ENCODE measurements around the gene PPM1A.
A peak's percentile ranks its signal among the peaks of the same experiment; 100 is the strongest.

PPM1A gene

GRCh38 chr14:60257865-60258264 lies 8.8 kb downstream of the PPM1A start:
- no peak overlapping the region for H3K4me3 ChIP-seq (ENCODE audit: low read length)
- no peak for TF ChIP-seq CTCF (IDR thresholded peaks at IDR 0.05; ENCODE audit: insufficient read depth, low read depth, low read length, missing control alignments)
- DNase-seq (ENCODE audit: low read depth): no peak

- H3K4me3 ChIP-seq (ENCODE audit: low read length): no peak overlapping the region
- DNase-seq (ENCODE audit: low read depth): no peak
- no peak for TF ChIP-seq CTCF (IDR thresholded peaks at IDR 0.05; ENCODE audit: insufficient read depth, low read depth, low read length, missing control alignments)
Observed at GRCh38 chr14:60265163-60265562, 16.1 kb downstream of the PPM1A start.

- peak; percentile 75 for TF ChIP-seq CTCF (IDR thresholded peaks at IDR 0.05; ENCODE audit: insufficient read depth, low read depth, low read length, missing control alignments)
- DNase-seq (ENCODE audit: low read depth): peak; percentile 47
- no peak overlapping the region for H3K4me3 ChIP-seq (ENCODE audit: low read length)
Observed at GRCh38 chr14:60266021-60266937, 17.3 kb downstream of the PPM1A start.

- no peak for DNase-seq (ENCODE audit: low read depth)
- no peak overlapping the region for H3K4me3 ChIP-seq (ENCODE audit: low read length)
- TF ChIP-seq CTCF (IDR thresholded peaks at IDR 0.05; ENCODE audit: insufficient read depth, low read depth, low read length, missing control alignments): no peak
Observed at GRCh38 chr14:60272177-60272576, 23.2 kb downstream of the PPM1A start.

- no peak overlapping the region for H3K4me3 ChIP-seq (ENCODE audit: low read length)
- TF ChIP-seq CTCF (IDR thresholded peaks at IDR 0.05; ENCODE audit: insufficient read depth, low read depth, low read length, missing control alignments): no peak
- no peak for DNase-seq (ENCODE audit: low read depth)
Observed at GRCh38 chr14:60273956-60274355, 24.9 kb downstream of the PPM1A start.

- DNase-seq (ENCODE audit: low read depth): no peak
- H3K4me3 ChIP-seq (ENCODE audit: low read length): no peak overlapping the region
- no peak for TF ChIP-seq CTCF (IDR thresholded peaks at IDR 0.05; ENCODE audit: insufficient read depth, low read depth, low read length, missing control alignments)
Observed at GRCh38 chr14:60274448-60274847, 25.4 kb downstream of the PPM1A start.

GRCh38 chr14:60275932-60276331 lies 26.9 kb downstream of the PPM1A start:
- no peak for DNase-seq (ENCODE audit: low read depth)
- no peak overlapping the region for H3K4me3 ChIP-seq (ENCODE audit: low read length)
- no peak for TF ChIP-seq CTCF (IDR thresholded peaks at IDR 0.05; ENCODE audit: insufficient read depth, low read depth, low read length, missing control alignments)
